Gastroesophageal sphincter (tissue), 3 donors: ENCODE measurements around the gene VWA3B.

Experiments
- CTCF ChIP-seq, 4 experiments: fragments of 200-600 bp in 2 of 4; fragments of 450-650 bp in 2 of 4; sonication (generic) in 1 of 4; IDR thresholded peaks; one replicate each; pipeline ENCODE4 v1.5.1; 2017 to 2019; ENCODE audit warnings: antibody characterized with exemption in 4 of 4, mild to moderate bottlenecking in 2 of 4, moderate library complexity in 2 of 4
- POLR2A ChIP-seq, 2 donors: fragments of 450-650 bp; IDR thresholded peaks; one replicate each; pipeline ENCODE4 v1.6.1; 2017; ENCODE audit warnings: antibody characterized with exemption in 2 of 2, mild to moderate bottlenecking in 2 of 2, moderate library complexity in 1 of 2
- POLR2AphosphoS5 ChIP-seq: sonication (generic); formaldehyde crosslinking; IDR thresholded peaks from one replicate; pipeline ENCODE4 v1.6.1; 2017; ENCODE audit warnings: antibody characterized with exemption

- no peak for TF ChIP-seq CTCF (IDR thresholded peaks at IDR 0.05)
- TF ChIP-seq POLR2AphosphoS5 = no peak
- no peak for TF ChIP-seq POLR2A (IDR thresholded peaks at IDR 0.05)
Measured at GRCh38 chr2:98295721-98296414, 208.9 kb downstream of the VWA3B start.
